HepG2 (cell line): Measurements from ENCODE around the gene ZNF540. TPM values are rescaled to one million over a fixed set of nuclear protein-coding genes. Genes with fewer than 3 reads are reported as not detected.
A peak's percentile ranks its signal among the peaks of the same experiment; 100 is the strongest.

ENCODE experiments used
- ARID5B ChIP-seq: IDR thresholded peaks from 2 replicates; pipeline ENCODE4 v1.4.0; 2020; ENCODE audit warnings: mild to moderate bottlenecking, missing genetic modification reagents
- BRF2 ChIP-seq: sonication (generic); formaldehyde crosslinking; IDR thresholded peaks from 2 replicates; pipeline ENCODE4 v1.8.1; 2022; ENCODE audit warnings: mild to moderate bottlenecking, missing genetic modification reagents
- CERS6 ChIP-seq: sonication (generic); formaldehyde crosslinking; IDR thresholded peaks from 2 replicates; pipeline ENCODE4 v1.5.0; 2020; ENCODE audit warnings: missing genetic modification reagents
- DMAP1 ChIP-seq: IDR thresholded peaks from 2 replicates; pipeline ENCODE4 v1.6.1; 2016
- FOSL1 ChIP-seq: sonication (generic); formaldehyde crosslinking; IDR thresholded peaks from 2 replicates; pipeline ENCODE4 v1.9.0; 2021; ENCODE audit warnings: missing genetic modification reagents, borderline replicate concordance
- HDAC6 ChIP-seq: fragments of 200-600 bp; sonication (generic); IDR thresholded peaks from 2 replicates; pipeline ENCODE4 v1.7.0; 2017; ENCODE audit warnings: mild to moderate bottlenecking, antibody characterized with exemption, low read length, low read depth
- KAT8 ChIP-seq: IDR thresholded peaks from 2 replicates; pipeline ENCODE4 v1.6.1; 2016; ENCODE audit warnings: missing genetic modification reagents, missing compliant biosample characterization
- KMT2A ChIP-seq: sonication (generic); formaldehyde crosslinking; IDR thresholded peaks from 2 replicates; pipeline ENCODE4 v1.4.0; 2020; ENCODE audit warnings: missing genetic modification reagents
- MLLT10 ChIP-seq: sonication (generic); formaldehyde crosslinking; IDR thresholded peaks from 2 replicates; pipeline ENCODE4 v1.4.0; 2020; ENCODE audit warnings: missing genetic modification reagents
- NKX3-1 ChIP-seq: sonication (generic); formaldehyde crosslinking; IDR thresholded peaks from 2 replicates; pipeline ENCODE4 v1.5.0; 2020; ENCODE audit warnings: missing genetic modification reagents
- POLR2G ChIP-seq: fragments of 200-400 bp; formaldehyde crosslinking; IDR thresholded peaks from 2 replicates; pipeline ENCODE4 v1.6.1; 2018; ENCODE audit warnings: mild to moderate bottlenecking, low read depth, low read length, moderate library complexity
- RFX1 ChIP-seq: fragments of 450-650 bp; IDR thresholded peaks from 2 replicates; pipeline ENCODE4 v1.6.1; 2017
- RFX3 ChIP-seq: IDR thresholded peaks from 2 replicates; pipeline ENCODE4 v1.6.1; 2016; ENCODE audit warnings: missing biosample characterization, missing genetic modification reagents
- SIN3A ChIP-seq: IDR thresholded peaks from 2 replicates; pipeline ENCODE4 v1.6.1; 2011; ENCODE audit warnings: low read depth, mild to moderate bottlenecking, control low read depth, low read length, borderline replicate concordance
- SIX4 ChIP-seq: sonication (generic); formaldehyde crosslinking; IDR thresholded peaks from 2 replicates; pipeline ENCODE4 v1.4.0; 2020; ENCODE audit warnings: missing genetic modification reagents
- SNAI1 ChIP-seq: sonication (generic); formaldehyde crosslinking; IDR thresholded peaks from 2 replicates; pipeline ENCODE4 v1.5.0; 2020; ENCODE audit warnings: mild to moderate bottlenecking, missing genetic modification reagents, borderline replicate concordance
- SOX5 ChIP-seq: IDR thresholded peaks from 2 replicates; pipeline ENCODE4 v1.6.1; 2016; ENCODE audit warnings: borderline replicate concordance
- THAP9 ChIP-seq: sonication (generic); formaldehyde crosslinking; IDR thresholded peaks from 2 replicates; pipeline ENCODE4; 2020; ENCODE audit warnings: missing genetic modification reagents, mild to moderate bottlenecking, borderline replicate concordance
- YEATS4 ChIP-seq: sonication (generic); formaldehyde crosslinking; IDR thresholded peaks from 2 replicates; pipeline ENCODE4 v1.4.0; 2020; ENCODE audit warnings: missing genetic modification reagents, borderline replicate concordance
- ZNF10 ChIP-seq: sonication (generic); formaldehyde crosslinking; IDR thresholded peaks from 2 replicates; pipeline ENCODE4 v1.4.0; 2020; ENCODE audit warnings: mild to moderate bottlenecking, low read depth, missing genetic modification reagents, borderline replicate concordance
- ZNF484 ChIP-seq: sonication (generic); formaldehyde crosslinking; IDR thresholded peaks from 2 replicates; pipeline ENCODE4 v1.5.1; 2020; ENCODE audit warnings: mild to moderate bottlenecking, low read depth, missing genetic modification reagents, borderline replicate concordance
- ZNF577 ChIP-seq: sonication (generic); formaldehyde crosslinking; IDR thresholded peaks from 2 replicates; pipeline ENCODE4 v1.4.0; 2020; ENCODE audit warnings: mild to moderate bottlenecking, low read depth, missing genetic modification reagents, borderline replicate concordance
- ZNF780A ChIP-seq: sonication (generic); formaldehyde crosslinking; IDR thresholded peaks from 2 replicates; pipeline ENCODE4 v1.8.0; 2022; ENCODE audit warnings: mild to moderate bottlenecking, missing genetic modification reagents, moderate library complexity
- ZZZ3 ChIP-seq: sonication (generic); formaldehyde crosslinking; IDR thresholded peaks from 2 replicates; pipeline ENCODE4 v1.4.0; 2020; ENCODE audit warnings: missing genetic modification reagents, mild to moderate bottlenecking, borderline replicate concordance
- polyA plus RNA-seq, 8 experiments: library from polyadenylated mRNA; depleted of rRNA in 3 of 8; stranded (reverse) in 7 of 8; unstranded in 1 of 8; fragments of >200 nt; fragmentation: Illumina TruSeq in 4 of 8; extraction: Trizol in 4 of 8; gene quantifications; 2 replicates each; pipeline versions ENCODE4 v1.2.1 to v1.2.3, GENCODE V29; 2011 to 2016; ENCODE audit warnings: low read depth in 4 of 8, missing spikeins in 1 of 8, mixed read lengths in 1 of 8; ENCODE audit not compliant: insufficient read depth in 1 of 8
- total RNA-seq, 5 experiments: library from RNA; depleted of rRNA; stranded (reverse); fragments of >200 nt; fragmentation: Illumina TruSeq; extraction: Trizol; gene quantifications; 2 replicates each; pipeline ENCODE4 v1.2.3, GENCODE V29; 2016; ENCODE audit warnings: low read depth in 1 of 5

ZNF540 gene
- total and polyA plus RNA-seq, 2 of the 13 experiments (the other 11 are each of a cell fraction or from before 2014, with no cell fraction given), result 0.21 to 0.40 TPM

- TF ChIP-seq POLR2G, result peak; percentile 94
- no peak for TF ChIP-seq RFX1
- no peak for TF ChIP-seq ZNF10 (CRISPR knock-in tag)
- TF ChIP-seq RFX3 (CRISPR knock-in tag), result no peak
- TF ChIP-seq KMT2A (CRISPR knock-in tag), result no peak
- TF ChIP-seq SIX4 (CRISPR knock-in tag), result no peak
- no peak for TF ChIP-seq CERS6 (CRISPR knock-in tag)
- TF ChIP-seq HDAC6, result no peak
- TF ChIP-seq THAP9, result peak; percentile 54; the same call in 1 of the 2 replicates
- no peak for TF ChIP-seq MLLT10
- TF ChIP-seq NKX3-1 (CRISPR knock-in tag), result no peak; the same call in 1 of the 2 replicates
- TF ChIP-seq KAT8 (CRISPR knock-in tag), result no peak; the same call in 1 of the 2 replicates
- no peak; the same call in 1 of the 2 replicates for TF ChIP-seq DMAP1
- TF ChIP-seq FOSL1 (CRISPR knock-in tag), result no peak
- TF ChIP-seq BRF2 (CRISPR knock-in tag), result 0 out of 2 replicates have a peak, but pooled peaks have one; percentile 31
- no peak for TF ChIP-seq SIN3A
- TF ChIP-seq YEATS4 (CRISPR knock-in tag), result no peak
- no peak for TF ChIP-seq SOX5
- TF ChIP-seq SNAI1 (CRISPR knock-in tag), result no peak
- TF ChIP-seq ZZZ3 (CRISPR knock-in tag), result no peak
- TF ChIP-seq ARID5B (CRISPR knock-in tag), result no peak; the same call in 1 of the 2 replicates
- no peak for TF ChIP-seq ZNF577
- no peak for TF ChIP-seq ZNF484 (CRISPR knock-in tag)
- TF ChIP-seq ZNF780A (CRISPR knock-in tag), result 0 out of 2 replicates have a peak, but pooled peaks have one; percentile 31
Observed at GRCh38 chr19:37655301-37655688, 60.6 kb downstream of the ZNF540 start, which contains the start of gene ZFP30 (continued).
